Activated gamma-delta T cell treated with anti-CD3 and anti-CD28 coated beads, Interleukin-2, amount 50 U/mL, for 16 hours (primary cell): ENCODE measurements around the gene FAM151A.
A peak's percentile ranks its signal among the peaks of the same experiment; 100 is the strongest.
"Not testable (repeated sequence)": the region's sequence is repeated elsewhere in the genome, so short reads cannot be mapped to it uniquely, and the experiment has no call there.

Source experiments
- DNase-seq: peaks from one replicate; pipeline ENCODE4 v3.0.0-alpha.2; 2020; ENCODE audit warnings: low read depth

FAM151A gene

GRCh38 chr1:54636461-54637446, 13.4 kb upstream of the FAM151A start:
- DNase-seq: not testable (repeated sequence)

- not testable (repeated sequence) for DNase-seq
Observed at GRCh38 chr1:54635804-54636203, 12.5 kb upstream of the FAM151A start.

DNA sequence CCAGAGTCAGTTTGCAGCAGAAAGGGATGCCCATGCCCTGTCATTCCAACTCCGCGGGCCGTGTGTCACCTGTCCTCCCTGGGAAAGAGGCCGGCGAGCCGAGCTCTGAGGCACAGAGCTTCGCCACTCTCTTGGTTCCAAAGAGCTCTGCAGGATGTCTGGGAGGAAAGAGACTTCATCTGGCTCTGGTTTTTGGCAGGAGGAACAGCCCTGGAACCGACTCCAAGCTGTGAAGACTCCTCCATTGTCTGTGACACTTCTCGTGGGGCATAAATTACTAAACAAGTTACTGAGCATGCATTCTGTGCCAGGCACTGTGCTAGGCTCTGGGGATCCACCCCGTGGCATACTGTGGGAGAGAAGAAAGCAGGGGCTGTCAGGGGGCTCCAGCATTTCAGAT, 3.9 kb upstream of the FAM151A start:
- no peak for DNase-seq

GRCh38 chr1:54624466-54625464, 1.4 kb upstream of the FAM151A start:
- no peak for DNase-seq

- DNase-seq: no peak
Observed at GRCh38 chr1:54619749-54620148, 3.6 kb downstream of the FAM151A start.

- no peak for DNase-seq
Observed at GRCh38 chr1:54615531-54616279, 7.6 kb downstream of the FAM151A start.

DNA sequence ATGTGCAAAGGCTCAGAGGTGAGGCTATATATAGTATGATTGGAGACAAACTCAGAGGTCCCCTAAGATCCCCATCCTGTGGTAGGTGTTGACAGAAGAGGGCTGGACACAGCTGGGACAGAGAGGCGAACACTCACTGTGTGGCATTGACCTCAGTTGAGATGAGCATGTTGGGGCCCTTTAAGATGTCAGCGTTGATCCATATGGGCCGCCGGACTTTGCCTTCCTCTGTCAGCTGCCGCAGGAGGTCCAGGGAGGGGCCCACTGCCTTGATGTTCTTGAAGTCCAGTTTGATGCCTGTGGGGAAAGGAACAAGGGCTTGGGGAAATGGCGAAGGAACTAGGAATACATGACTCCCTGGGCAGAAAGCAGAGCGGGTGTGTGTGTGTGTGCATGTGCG, 8.8 kb downstream of the FAM151A start:
- DNase-seq: no peak

- DNase-seq: no peak
Observed at GRCh38 chr1:54614024-54614423, 9.3 kb downstream of the FAM151A start.

DNA sequence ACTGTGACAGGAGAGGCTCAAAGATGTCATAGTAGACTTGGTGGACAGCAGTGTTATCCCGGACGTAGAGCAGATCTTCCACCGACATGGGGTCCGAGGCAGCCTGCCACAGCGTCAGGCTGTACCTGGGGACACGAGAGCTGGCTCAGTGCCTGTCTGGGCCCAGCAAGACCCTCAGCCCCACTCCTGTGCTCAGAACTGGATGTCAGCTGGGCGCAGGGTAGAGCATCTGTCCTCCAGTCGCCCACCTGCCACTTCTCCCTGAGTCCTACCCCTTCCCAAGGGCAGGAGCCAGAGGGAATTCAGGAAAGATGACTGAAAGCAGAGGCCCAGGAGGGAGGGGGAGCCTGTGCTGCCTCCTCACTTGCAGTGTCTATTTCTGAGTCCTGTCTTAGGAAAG, 11.7 kb downstream of the FAM151A start:
- DNase-seq: no peak

DNA sequence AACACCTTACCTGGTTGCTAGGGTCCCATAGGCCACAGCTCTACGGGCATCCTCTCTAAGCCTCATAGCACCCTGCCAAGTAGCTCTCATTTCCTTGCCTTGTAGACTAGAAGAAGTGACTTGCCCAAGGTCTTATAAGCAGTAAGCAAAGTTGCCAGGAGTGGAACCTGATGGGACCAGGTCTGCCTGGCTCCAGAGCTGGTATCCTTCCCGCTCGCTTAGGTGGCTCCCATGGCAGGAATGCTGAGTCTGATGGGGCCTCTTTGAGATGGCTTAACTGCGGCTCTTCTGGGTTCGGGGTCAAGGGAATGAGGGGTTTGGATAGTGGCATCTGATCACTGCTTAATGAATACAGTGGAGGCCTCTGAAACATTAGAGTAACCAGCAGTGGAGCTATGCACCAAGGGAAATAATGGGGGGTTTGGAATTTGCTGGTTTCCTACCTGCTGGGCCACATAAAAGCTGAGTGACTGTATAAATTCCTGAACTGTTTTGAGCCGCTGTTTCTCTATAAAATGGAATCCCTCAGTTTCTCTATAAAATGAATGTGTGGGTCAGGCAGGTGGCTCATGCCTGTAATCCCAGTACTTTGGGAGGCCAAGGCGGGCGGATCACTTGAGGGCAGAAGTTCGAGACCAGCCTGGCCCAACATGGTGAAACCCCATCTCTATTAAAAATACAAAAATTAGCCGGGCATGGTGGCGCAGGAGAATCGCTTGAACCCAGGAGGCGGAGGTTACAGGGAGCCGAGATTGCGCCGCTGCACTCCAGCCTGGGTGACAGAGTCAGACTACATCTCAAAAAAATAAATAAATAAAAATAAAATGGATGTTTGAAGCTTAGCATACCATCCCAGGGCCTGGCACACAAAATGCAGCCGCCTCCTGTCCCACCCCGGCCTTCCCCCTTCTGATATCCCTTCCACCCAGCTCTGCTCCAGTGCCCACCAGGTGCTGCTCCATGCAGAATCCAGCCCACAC, 12.4 kb downstream of the FAM151A start:
- no peak for DNase-seq

DNA sequence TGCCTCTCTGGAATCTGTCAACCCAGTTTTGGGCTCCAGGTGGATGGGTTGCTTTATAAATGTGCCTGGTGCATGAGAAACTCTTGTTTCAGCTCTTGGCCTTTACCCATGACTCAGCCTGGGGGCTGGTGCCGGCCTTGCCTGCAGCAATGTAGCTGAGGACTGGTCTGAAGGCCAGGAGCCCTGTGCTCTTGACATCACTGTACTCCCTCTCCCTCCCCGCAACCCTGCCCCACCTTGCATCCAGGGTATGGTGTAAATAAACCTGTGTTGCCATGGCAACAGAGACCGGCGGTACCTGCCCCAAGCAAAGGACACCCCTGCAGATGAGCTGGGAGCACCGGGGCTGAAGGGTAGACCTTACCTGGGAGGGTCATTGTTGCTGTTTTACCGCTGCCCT, 13.3 kb downstream of the FAM151A start:
- no peak for DNase-seq

DNA sequence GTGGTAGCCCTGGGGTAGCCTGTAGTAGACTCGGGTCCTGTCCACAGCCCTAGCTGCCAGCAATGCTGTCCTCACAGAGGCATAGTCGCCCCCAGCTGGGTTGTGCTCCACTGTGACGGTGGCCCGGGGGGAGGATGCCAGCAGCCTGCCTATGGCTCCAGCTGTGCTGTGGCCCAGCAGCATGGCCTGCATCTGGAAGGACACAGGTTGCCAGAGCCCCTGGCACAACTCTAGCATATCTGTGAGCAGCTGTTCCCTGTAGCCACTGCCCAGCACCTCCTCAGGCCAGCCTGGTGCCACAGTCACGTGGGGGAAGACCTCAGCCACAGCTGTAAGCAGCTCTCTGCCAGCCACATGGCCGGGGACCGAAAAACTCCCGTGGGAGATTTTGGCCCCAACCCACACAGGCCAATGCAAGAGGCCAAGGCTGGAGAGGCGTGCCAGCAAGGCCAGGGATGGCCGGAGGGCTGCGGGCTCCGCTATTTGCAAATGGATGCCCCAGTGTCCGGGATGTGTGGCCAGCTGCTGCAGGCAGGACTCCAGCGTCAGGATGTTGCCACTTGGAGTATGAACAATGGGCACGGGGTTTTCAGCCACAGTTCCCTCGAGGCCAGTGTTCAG, 13.9 kb downstream of the FAM151A start:
- no peak for DNase-seq

- no peak for DNase-seq
Observed at GRCh38 chr1:54608566-54609230, 14.6 kb downstream of the FAM151A start.

DNA sequence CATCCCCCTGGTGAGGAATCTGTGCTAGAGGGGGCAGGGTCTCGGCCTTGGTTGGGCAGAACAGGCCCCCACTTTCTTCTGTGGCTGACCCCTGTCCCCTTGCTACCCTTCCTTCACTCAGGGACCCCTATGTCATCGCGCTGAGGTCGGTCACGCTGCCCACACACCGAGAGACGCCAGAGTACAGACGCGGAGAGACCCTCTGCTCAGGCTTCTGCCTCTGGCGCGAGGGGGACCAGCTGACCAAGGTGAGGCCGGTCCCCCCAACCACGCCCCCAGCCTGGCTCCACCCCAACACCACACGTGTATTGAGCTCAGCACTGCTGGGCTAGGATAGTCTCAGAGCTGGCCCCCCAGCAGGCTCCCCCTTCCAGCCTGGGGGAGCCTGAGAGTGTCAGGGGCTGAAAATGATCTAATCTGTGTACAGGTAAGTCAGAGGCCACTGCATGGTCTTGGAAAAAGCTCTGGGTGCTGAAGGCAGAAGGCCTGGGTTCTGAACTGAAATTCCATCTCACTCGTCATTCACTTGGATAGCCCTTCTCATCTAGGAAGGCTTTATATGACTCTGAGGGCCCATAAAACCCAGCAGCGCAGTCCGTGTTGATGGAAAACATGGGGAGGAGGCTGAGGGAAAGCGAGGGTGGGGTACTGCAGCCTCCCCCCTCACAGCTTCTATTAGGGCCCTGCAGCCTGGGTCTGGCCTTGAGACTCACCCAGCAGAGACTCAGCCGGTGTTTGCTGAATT, 15.3 kb downstream of the FAM151A start:
- DNase-seq: no peak

DNA sequence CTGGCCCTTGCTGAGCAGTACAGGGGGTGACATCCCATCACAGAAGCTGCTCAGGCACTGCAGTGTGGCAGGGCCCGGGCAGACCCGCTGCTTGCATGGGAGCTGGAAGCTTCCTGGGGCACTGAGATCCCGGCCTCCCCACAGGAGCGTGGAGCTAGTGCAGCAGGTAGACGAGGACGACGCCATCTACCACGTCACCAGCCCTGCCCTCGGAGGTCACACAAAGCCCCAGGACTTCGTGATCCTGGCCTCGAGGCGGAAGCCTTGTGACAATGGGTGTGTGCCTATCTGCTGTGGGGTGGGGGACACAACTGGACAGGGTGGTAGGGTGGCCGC, 16.4 kb downstream of the FAM151A start:
- DNase-seq: no peak

DNA sequence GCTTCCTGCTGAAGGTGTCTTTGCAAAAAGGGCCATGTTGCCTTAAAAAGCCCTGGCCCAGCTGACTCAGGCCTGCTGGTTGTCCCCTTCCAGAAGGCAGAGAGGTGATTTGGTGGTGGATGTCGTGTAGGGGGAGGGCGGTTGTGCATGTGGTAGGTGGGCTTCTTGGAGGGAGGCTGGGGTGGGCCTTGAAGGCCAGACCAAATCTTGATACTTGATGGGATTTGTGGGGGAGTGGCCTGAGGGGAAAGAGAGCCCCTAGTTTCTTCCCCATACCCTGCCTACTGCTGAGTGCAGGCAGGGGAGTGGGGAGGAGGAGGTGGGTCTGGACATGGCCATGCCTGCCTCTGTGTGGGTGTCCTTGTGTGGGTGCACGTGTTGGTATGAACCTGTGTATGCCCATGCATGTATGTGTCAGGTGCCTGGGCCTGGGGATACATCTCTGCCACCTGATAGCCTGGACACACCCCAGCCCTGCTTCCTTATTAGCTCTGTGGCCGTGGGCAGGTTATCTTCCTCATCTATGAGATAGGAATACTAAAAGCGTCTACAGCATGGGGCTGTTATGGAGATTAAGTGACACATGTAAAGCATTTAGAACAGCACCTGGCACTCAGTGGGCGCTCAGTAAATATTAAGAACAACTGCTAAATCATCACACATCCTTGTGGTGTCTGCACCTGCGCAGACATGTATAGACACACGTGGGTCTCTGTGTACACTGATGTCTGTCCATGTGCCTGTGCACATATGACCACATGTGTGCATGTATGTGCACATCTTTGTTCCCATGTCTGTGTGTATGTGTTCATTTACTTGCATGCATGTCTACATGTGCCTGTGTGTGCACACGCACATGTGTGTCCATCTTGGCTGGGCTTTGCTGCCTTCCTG, 17.0 kb downstream of the FAM151A start:
- DNase-seq: no peak

GRCh38 chr1:54604572-54605370, 18.6 kb downstream of the FAM151A start:
- DNase-seq: peak; percentile 5
